WTC11 (cell line): ENCODE measurements around the gene TEX14. TPM values are rescaled to one million over a fixed set of nuclear protein-coding genes. Genes with fewer than 3 reads are reported as not detected.
A peak's percentile ranks its signal among the peaks of the same experiment; 100 is the strongest.

Source experiments
- ARID4B ChIP-seq: sonication (generic); formaldehyde crosslinking; IDR thresholded peaks from 2 replicates; pipeline ENCODE4 v1.8.0; 2023; ENCODE audit warnings: missing genetic modification reagents, mild to moderate bottlenecking, borderline replicate concordance
- ATF1 ChIP-seq: sonication (generic); formaldehyde crosslinking; IDR thresholded peaks from 2 replicates; pipeline ENCODE4 v1.8.1; 2023; ENCODE audit warnings: mild to moderate bottlenecking, moderate library complexity, missing genetic modification reagents
- ATF6 ChIP-seq: sonication (generic); formaldehyde crosslinking; IDR thresholded peaks from 2 replicates; pipeline ENCODE4 v1.8.1; 2023; ENCODE audit warnings: mild to moderate bottlenecking, missing genetic modification reagents
- ELF4 ChIP-seq: sonication (generic); formaldehyde crosslinking; IDR thresholded peaks from 2 replicates; pipeline ENCODE4 v1.8.1; 2022; ENCODE audit warnings: low read depth, mild to moderate bottlenecking, moderate library complexity, missing genetic modification reagents
- FOXK1 ChIP-seq: sonication (generic); formaldehyde crosslinking; IDR thresholded peaks from 2 replicates; pipeline ENCODE4 v1.8.0; 2022; ENCODE audit warnings: mild to moderate bottlenecking, moderate library complexity, missing genetic modification reagents
- HMGXB4 ChIP-seq: sonication (generic); formaldehyde crosslinking; IDR thresholded peaks from 2 replicates; pipeline ENCODE4 v1.8.1; 2023; ENCODE audit warnings: mild to moderate bottlenecking, moderate library complexity, missing genetic modification reagents
- KAT7 ChIP-seq: sonication (generic); formaldehyde crosslinking; IDR thresholded peaks from 2 replicates; pipeline ENCODE4 v1.8.1; 2023; ENCODE audit warnings: missing genetic modification reagents, mild to moderate bottlenecking, borderline replicate concordance
- MYBL2 ChIP-seq: sonication (generic); formaldehyde crosslinking; IDR thresholded peaks from 2 replicates; pipeline ENCODE4 v1.8.1; 2023; ENCODE audit warnings: mild to moderate bottlenecking, moderate library complexity, missing genetic modification reagents
- OVOL2 ChIP-seq: fragments of 250-450 bp; sonication (Bioruptor Pico); IDR thresholded peaks from 2 replicates; pipeline ENCODE4 v1.9.0; 2021; ENCODE audit warnings: mild to moderate bottlenecking, borderline replicate concordance
- PRDM15 ChIP-seq: sonication (generic); formaldehyde crosslinking; IDR thresholded peaks from 2 replicates; pipeline ENCODE4 v1.8.0; 2022; ENCODE audit warnings: missing genetic modification reagents
- SOX15 ChIP-seq: fragments of 250-450 bp; sonication (Bioruptor Pico); IDR thresholded peaks from 2 replicates; pipeline ENCODE4 v1.9.0; 2021; ENCODE audit warnings: mild to moderate bottlenecking
- STAT6 ChIP-seq: sonication (generic); formaldehyde crosslinking; conservative IDR thresholded peaks from 2 replicates; pipeline ENCODE4 v1.8.1; 2023; ENCODE audit warnings: mild to moderate bottlenecking, low read depth, missing genetic modification reagents, moderate library complexity
- TEAD4 ChIP-seq: sonication (generic); formaldehyde crosslinking; IDR thresholded peaks from 2 replicates; pipeline ENCODE4 v1.8.0; 2022; ENCODE audit warnings: mild to moderate bottlenecking, missing genetic modification reagents
- ZBTB21 ChIP-seq: sonication (generic); formaldehyde crosslinking; IDR thresholded peaks from 2 replicates; pipeline ENCODE4 v1.8.1; 2023; ENCODE audit warnings: mild to moderate bottlenecking, missing genetic modification reagents, borderline replicate concordance
- ZNF138 ChIP-seq: sonication (generic); formaldehyde crosslinking; conservative IDR thresholded peaks from 2 replicates; pipeline ENCODE4 v1.8.1; 2022; ENCODE audit warnings: mild to moderate bottlenecking, moderate library complexity, missing genetic modification reagents
- ZNF396 ChIP-seq: fragments of 250-450 bp; sonication (Bioruptor Pico); IDR thresholded peaks from 2 replicates; pipeline ENCODE4 v1.8.0; 2021; ENCODE audit warnings: mild to moderate bottlenecking, moderate library complexity, borderline replicate concordance
- ZNF425 ChIP-seq: fragments of 250-450 bp; sonication (Bioruptor Pico); conservative IDR thresholded peaks from 2 replicates; pipeline ENCODE4 v1.9.0; 2021; ENCODE audit warnings: mild to moderate bottlenecking
- ZNF512 ChIP-seq: sonication (generic); formaldehyde crosslinking; IDR thresholded peaks from 2 replicates; pipeline ENCODE4 v1.8.1; 2022; ENCODE audit warnings: missing genetic modification reagents, borderline replicate concordance
- total RNA-seq: library from RNA; stranded (reverse); gene quantifications from 3 replicates; pipeline ENCODE4 v1.2.3, GENCODE V29; 2021

Gene TEX14
- total RNA-seq, 1 experiment from 2014 or later, result 1.4 TPM

- TF ChIP-seq ARID4B (CRISPR knock-in tag), result 0 out of 2 replicates have a peak, but pooled peaks have one; percentile 20
- TF ChIP-seq HMGXB4 (CRISPR knock-in tag), result no peak
- TF ChIP-seq ATF1 (CRISPR knock-in tag), result no peak
- TF ChIP-seq KAT7 (CRISPR knock-in tag), result no peak
- TF ChIP-seq ELF4, result no peak
- TF ChIP-seq PRDM15 (CRISPR knock-in tag), result no peak
- TF ChIP-seq ZNF512 (CRISPR knock-in tag), result no peak
- no peak for TF ChIP-seq TEAD4 (CRISPR knock-in tag)
- no peak; the same call in 1 of the 2 replicates for TF ChIP-seq ZBTB21
- TF ChIP-seq FOXK1 (CRISPR knock-in tag), result no peak
- no peak for TF ChIP-seq STAT6
- TF ChIP-seq ZNF425, result no peak
- TF ChIP-seq OVOL2, result no peak
- TF ChIP-seq SOX15 (CRISPR knock-in tag), result no peak
- TF ChIP-seq MYBL2 (CRISPR knock-in tag), result peak; percentile 70; the same call in 1 of the 2 replicates
- no peak for TF ChIP-seq ZNF138 (CRISPR knock-in tag)
- TF ChIP-seq ATF6 (CRISPR knock-in tag), result no peak
- TF ChIP-seq ZNF396 (CRISPR knock-in tag), result no peak
These were observed 602 bp upstream of the TEX14 start, which contains the start of gene RAD51C (continued) for GRCh38 chr17:58692239-58693055.
